GM12892 (cell line): ENCODE data around the gene APOF.

Experiments
- POLR2A ChIP-seq: IDR thresholded peaks from 2 replicates; pipeline ENCODE4 v1.6.1; 2011; ENCODE audit warnings: low read depth, low read length, control low read depth
- POLR2AphosphoS5 ChIP-seq: IDR thresholded peaks from 2 replicates; pipeline ENCODE4 v1.6.1; 2011; ENCODE audit warnings: low read depth, low read length, control low read depth

GRCh38 chr12:56373515-56373914, 10.9 kb upstream of the APOF start:
- TF ChIP-seq POLR2AphosphoS5: no peak
- TF ChIP-seq POLR2A: no peak
